Jurkat, Clone E6-1 (cell line): ENCODE measurements around the gene PRUNE2.
"Not testable (repeated sequence)": the region's sequence is repeated elsewhere in the genome, so short reads cannot be mapped to it uniquely, and the experiment has no call there.

Source experiments
- DNase-seq: peaks from one replicate; pipeline ENCODE4 v3.0.0-alpha.2; 2011; ENCODE audit warnings: low read depth, low spot score
- H3K4me3 ChIP-seq: 2 replicates; pipeline ENCODE4 v1.5.1; 2011; ENCODE audit warnings: mild to moderate bottlenecking, low read length, control low read depth, moderate library complexity

Gene PRUNE2

GRCh38 chr9:76877961-76878360 lies 28.0 kb downstream of the PRUNE2 start:
- no peak overlapping the region for H3K4me3 ChIP-seq
- DNase-seq, result no peak

GRCh38 chr9:76876098-76876497 lies 29.8 kb downstream of the PRUNE2 start:
- no peak overlapping the region for H3K4me3 ChIP-seq
- no peak for DNase-seq

- DNase-seq, result no peak
- H3K4me3 ChIP-seq, result no peak overlapping the region
These were observed 32.1 kb downstream of the PRUNE2 start for GRCh38 chr9:76873821-76874220.

- DNase-seq, result no peak
- no peak overlapping the region for H3K4me3 ChIP-seq
These were observed 32.7 kb downstream of the PRUNE2 start for GRCh38 chr9:76873056-76873792.

- no peak overlapping the region for H3K4me3 ChIP-seq
- no peak for DNase-seq
These were observed 37.0 kb downstream of the PRUNE2 start for GRCh38 chr9:76868897-76869296.

GRCh38 chr9:76866689-76867088 lies 39.2 kb downstream of the PRUNE2 start:
- no peak overlapping the region for H3K4me3 ChIP-seq
- no peak for DNase-seq

- no peak for DNase-seq
- H3K4me3 ChIP-seq, result no peak overlapping the region
These were observed 42.1 kb downstream of the PRUNE2 start for GRCh38 chr9:76863832-76864231.

GRCh38 chr9:76859860-76860259 lies 46.1 kb downstream of the PRUNE2 start:
- H3K4me3 ChIP-seq, result no peak overlapping the region
- no peak for DNase-seq

- H3K4me3 ChIP-seq, result not testable (repeated sequence)
These were observed 47.7 kb downstream of the PRUNE2 start for GRCh38 chr9:76858248-76858647.

GRCh38 chr9:76856016-76856415 lies 49.9 kb downstream of the PRUNE2 start:
- no peak overlapping the region for H3K4me3 ChIP-seq
- DNase-seq, result no peak

More at GRCh38 chr9:76858248-76858647, 47.7 kb downstream of the PRUNE2 start:
- not testable (repeated sequence) for DNase-seq

GRCh38 chr9:76855015-76855414 lies 50.9 kb downstream of the PRUNE2 start:
- no peak for DNase-seq
- H3K4me3 ChIP-seq, result no peak overlapping the region

GRCh38 chr9:76852026-76852425 lies 53.9 kb downstream of the PRUNE2 start:
- no peak overlapping the region for H3K4me3 ChIP-seq
- DNase-seq, result no peak

- H3K4me3 ChIP-seq, result no peak overlapping the region
- DNase-seq, result no peak
These were observed 59.6 kb downstream of the PRUNE2 start for GRCh38 chr9:76846297-76846696.

- DNase-seq, result no peak
- H3K4me3 ChIP-seq, result no peak overlapping the region
These were observed 60.7 kb downstream of the PRUNE2 start for GRCh38 chr9:76845254-76845653.

- no peak overlapping the region for H3K4me3 ChIP-seq
These were observed 70.2 kb downstream of the PRUNE2 start for GRCh38 chr9:76835571-76836283.

GRCh38 chr9:76828447-76828846 lies 77.5 kb downstream of the PRUNE2 start:
- no peak overlapping the region for H3K4me3 ChIP-seq
- DNase-seq, result no peak

More at GRCh38 chr9:76835571-76836283, 70.2 kb downstream of the PRUNE2 start:
- DNase-seq, result no peak

GRCh38 chr9:76827296-76828080 lies 78.4 kb downstream of the PRUNE2 start:
- no peak overlapping the region for H3K4me3 ChIP-seq

GRCh38 chr9:76820431-76820830 lies 85.5 kb downstream of the PRUNE2 start:
- H3K4me3 ChIP-seq, result no peak overlapping the region
- no peak for DNase-seq

More at GRCh38 chr9:76827296-76828080, 78.4 kb downstream of the PRUNE2 start:
- no peak for DNase-seq

- no peak for DNase-seq
- no peak overlapping the region for H3K4me3 ChIP-seq
These were observed 87.6 kb downstream of the PRUNE2 start for GRCh38 chr9:76818271-76818670.

GRCh38 chr9:76817489-76817888 lies 88.4 kb downstream of the PRUNE2 start:
- H3K4me3 ChIP-seq, result no peak overlapping the region
- DNase-seq, result no peak
